ENCODE measurements around the gene HDAC6.

The HDAC6 gene

DNA sequence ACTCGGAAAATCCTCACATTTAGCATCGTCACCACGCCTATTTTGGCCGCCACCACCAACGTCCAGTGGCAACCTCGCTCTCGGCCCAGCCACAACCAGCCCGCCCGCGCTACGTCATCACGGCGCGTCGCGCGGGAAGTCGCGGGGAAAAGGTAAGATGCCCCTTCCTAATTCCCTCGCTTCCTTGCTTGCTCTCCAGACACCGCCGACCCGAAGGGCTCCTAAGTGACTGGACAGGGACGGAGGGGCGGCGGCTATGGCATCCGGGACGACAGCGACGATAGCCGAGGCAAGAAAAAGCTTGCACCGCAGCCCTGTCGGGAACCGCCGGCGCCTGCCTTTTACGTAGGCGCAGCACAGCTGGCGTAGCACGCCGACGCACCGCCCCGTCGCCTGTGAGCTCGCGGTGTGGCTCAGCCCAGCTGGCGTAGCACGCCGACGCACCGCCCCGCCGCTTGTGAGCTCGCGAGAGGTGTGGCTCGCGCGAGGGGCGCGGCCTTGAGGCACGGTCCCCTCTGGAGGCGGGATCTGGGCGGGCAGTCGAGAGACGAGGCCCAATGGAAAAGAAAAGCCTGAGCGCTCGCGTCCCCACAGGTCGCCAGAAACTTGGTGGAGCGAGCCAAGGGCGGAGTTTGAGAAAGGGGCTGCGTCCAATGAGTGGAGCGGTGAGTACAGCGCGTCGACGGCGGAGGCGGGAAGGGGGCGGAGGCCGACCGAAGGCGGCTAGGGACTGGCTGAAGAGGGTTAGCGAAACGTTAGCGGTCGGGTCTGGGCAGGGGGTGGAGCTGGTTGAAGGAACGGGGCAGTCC lies at the start of gene HDAC6:
Gene HDAC6, plus strand, starts transcription at position 788 of the 809 bp plus-strand sequence. CDS start 626 bp downstream, outside the sequence.
- peak; percentile 96 for DNase-seq

DNA sequence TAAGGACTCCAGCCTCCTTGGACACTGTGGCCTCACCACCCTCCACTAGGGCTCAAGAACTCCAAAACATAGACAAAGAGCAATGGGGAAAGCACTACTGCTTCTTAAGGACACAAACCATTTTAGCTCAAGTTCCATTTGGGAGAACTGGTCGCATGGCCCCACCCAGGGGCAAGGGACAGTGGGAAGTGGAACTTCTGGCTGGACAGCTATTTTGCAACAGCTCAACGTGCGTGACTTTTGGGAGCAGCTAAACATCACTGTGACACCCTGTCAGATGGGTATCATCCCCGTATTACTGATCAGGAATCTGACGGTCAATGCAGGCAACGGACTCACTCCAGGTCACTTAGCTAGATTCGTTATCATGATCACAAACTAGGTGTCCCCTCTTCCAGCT lies 49.4 kb upstream of the HDAC6 start:
- no peak for DNase-seq

DNA sequence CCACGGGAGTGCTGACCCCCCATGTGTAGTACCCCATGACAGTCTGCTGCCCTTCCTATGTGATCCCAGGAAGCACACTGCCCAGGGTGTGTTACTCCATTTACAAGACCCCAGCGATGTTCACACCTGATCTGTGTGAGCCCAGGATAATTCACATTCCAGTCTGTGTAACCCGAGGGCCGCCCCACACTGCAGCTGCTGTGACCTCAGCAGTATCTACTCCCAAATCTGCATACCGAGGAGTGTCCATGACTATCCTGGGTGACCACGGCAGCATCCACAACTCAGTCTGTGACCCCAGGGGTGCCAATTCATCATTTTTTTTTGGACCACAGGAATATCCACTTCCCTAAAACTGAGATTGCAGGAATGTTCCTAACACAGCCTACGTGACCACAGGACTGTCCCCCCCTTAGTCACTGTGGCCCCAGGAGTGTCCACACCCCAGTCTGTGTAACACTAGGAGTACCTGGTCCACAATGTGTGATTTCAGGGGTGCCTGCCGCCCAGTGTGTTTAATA lies 48.1 kb upstream of the HDAC6 start:
- no peak for DNase-seq

DNA sequence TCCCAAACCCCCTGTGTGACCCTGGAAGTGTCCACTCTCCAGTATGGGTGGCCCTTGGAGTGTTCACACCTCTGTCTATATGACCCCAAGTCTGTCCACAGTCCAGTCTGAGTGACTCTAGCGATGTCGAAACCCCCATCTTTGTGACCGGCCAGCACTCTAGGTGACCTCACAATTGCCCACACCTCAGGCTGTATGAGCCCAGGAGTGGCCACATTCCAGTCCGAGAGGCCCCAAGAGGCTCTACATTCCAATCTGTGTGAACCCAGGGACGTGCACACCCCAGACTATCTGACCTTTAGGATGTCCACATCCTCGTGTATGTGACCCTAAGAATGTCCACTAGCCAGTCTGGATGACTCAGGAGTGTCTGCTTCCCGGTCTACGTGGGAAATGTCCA lies 47.6 kb upstream of the HDAC6 start:
- DNase-seq, result no peak

DNA sequence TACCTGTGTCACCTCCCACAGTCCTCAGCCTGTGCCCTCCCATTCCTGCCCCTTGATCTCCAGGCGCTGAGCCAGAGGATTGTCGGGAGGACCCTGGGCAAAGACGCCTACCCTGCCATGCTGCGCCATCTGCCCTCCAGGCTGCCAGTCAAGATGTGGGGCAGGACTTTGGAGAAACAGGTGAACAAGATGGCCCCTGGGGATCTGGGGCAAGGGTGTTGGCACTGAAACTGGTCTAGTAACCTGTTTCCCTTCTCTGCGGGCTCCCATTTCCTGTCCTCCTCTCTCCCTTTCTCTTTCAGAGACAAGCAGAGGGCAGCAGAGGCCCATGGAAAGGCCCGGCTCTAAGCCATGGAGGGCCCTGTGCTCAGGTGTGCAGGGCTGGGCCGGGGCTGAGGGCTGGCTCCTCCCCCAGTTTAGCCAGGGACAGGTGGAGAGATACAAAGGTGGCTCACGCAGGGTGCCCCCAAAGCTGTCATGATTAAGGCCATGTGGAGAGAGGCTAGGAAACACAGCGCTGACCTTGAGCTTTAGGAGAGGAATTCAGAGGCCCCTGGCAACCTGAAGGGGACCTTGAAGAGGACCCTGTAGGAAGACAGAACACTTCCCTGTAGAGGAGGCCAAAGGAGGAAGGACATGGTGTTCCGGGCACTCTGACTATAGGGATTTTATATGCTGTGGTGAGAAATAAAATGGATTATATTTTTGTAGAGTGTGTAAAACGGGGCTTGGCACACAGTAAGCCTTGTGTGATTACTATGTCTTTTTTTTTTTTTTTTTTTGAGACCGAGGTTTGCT lies 40.0 kb upstream of the HDAC6 start, which contains the start of gene GLOD5:
Gene GLOD5, plus strand, starts transcription at position 74 of the 798 bp plus-strand sequence. Its CDS starts 44 bp downstream, at position 118.
- peak; percentile 2 for DNase-seq

DNA sequence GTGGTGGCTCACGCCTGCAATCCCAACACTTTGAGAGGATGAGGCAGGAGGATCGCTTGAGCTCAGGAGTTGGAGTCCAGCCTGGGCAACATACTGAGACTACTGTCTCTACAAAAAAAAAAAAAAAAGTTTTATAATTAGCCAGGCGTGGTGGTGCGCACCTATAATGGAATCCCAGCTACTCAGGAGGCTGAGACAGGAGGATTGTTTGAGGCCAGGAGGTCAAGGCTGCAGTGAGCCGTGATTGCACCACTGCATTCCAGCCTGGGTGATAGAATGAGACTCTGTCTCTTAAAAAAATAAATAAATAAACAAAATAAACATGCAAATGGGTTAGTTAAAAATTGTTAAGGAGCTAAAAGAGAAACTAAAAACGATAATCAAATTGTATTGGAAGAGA lies 32.6 kb upstream of the HDAC6 start:
- DNase-seq, result no peak

DNA sequence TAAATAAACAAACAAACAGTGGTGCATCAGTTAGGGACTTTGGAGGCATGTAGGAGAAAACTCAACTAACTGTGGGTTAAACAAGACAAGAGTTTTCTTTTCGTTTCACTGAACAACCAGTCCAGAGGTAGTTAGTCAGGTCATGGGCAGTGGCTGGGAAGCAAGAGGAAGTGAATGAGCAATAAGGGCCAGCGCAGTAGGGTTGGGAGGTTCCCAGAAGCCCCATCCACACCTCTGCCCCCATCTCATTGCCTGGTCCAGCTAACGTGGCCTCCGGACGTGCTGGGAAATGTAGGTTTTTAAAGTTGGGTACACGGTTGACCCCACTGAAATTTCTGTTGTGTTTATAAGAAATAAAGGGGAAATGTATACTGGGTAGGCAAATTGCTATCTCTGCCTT lies 31.6 kb upstream of the HDAC6 start:
- no peak for DNase-seq

DNA sequence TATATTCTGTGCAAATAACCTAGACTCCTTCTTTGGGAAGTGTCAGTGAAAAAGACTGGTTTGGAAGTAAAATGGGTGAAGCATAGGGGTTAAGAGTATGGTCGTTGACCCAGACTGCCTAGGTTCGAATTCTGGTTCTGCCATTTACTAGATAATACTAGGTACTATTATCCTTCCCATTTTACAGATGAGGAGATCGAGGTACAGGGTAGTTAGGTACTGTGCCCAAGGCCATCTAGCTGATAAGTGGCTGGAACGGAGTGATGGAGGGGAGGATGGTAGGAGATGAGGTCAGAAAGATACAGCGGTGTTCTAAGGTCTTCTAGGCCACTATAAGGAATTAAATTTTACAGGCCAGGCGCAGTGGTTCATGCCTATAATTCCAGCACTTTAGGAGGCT lies 29.3 kb upstream of the HDAC6 start:
- DNase-seq, result no peak

DNA sequence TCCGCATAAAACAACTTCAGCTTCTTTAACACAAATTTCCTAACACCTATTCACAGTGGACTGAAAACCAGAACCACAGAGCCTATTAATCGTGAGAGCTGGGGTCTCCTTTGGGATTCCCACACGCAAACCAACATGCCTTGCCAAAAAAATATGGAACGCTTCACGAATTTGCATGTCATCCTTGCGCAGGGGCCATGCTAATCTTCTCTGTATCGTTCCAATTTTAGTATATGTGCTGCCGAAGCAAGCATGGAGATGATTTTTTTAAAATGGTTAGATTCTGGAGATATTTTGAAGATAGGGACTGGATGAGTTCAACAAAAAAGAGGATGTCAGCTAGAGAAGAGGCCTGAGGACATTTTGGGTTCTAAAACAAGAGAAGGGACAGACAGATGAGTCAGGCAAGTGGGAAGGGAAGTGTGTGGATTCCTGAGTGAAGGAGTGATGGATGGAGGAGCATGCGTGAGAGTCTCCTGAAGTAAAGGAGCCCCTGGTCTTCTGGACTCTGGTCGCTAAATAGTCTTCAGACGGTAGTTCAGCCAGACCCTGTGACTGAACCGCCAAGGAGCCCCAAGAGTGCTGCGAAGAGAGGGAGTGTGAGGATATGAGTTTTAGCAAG lies 24.9 kb upstream of the HDAC6 start:
- no peak for DNase-seq

DNA sequence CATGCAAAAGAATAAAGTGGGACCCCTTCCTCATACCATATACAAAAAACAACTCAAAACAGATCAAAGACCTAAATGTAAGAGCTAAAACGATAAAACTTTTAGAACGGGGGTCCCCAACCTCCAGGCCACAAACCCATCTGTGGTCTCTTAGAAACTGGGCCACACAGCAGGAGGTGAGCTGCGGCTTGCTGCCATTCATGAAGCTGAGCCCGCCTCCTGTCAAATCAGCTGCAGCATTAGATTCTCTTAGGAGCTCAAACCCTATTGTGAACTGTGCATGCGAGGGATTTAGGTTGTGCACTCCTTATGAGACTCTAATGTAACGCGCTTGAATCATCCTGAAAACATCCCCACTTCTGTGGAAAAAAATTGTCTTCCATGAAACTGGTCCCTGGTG lies 22.5 kb upstream of the HDAC6 start:
- DNase-seq, result no peak

DNA sequence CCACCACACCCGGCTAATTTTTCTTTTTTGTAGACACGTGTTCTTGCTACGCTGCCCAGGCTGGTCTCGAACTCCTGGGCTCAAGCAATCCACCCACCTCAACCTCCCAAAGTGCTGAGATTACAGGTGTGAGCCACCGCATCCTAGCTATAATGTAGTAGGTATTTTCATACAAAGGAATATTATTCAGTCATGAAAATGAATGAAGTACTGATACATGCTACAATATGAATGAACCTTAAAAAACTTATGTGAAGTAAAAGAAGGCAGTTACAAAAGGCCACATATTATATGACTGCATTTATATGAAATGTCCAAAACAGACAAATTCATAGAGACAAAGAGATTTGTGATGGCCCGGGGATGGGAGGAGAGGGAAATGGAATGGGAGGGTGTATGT lies 20.2 kb upstream of the HDAC6 start:
- no peak for DNase-seq

DNA sequence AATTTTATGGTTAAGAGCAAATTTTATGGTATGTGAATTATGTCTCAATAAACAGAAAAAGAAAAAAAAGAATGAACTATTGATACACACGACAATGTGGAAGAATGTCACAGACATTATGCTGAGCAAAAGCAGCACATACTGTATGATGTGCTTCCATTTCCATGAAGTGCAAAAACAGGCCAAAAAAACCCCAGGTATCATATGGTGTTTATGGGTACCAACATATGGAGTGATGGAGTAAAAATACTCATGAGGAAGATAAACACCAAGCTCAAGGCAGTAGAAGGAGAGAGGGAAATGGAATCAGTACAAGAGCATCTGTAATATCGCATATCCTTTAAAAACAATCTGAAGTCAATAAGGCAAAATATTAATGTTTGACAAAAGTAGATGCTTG lies 19.7 kb upstream of the HDAC6 start:
- no peak for DNase-seq

DNA sequence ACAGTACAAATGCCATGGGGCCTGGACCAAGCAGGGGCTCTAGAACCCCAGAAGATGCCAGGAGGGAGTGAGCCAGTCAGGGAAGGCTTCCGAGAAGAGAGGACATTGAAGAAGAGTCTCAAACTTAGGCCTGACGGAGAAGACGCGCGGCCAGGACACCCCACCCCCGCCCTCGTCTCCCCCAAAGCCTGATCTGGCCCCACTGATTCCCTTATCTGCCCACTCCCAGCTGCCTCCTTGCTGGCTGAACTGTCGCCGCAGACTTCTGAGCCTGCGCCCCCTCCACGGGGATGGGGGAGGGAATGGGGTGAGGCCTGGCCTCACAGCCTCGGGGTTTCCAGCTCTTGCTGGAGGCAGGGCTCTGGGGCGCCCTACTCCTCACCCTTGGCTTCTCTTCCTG lies 19.1 kb upstream of the HDAC6 start:
- no peak for DNase-seq

DNA sequence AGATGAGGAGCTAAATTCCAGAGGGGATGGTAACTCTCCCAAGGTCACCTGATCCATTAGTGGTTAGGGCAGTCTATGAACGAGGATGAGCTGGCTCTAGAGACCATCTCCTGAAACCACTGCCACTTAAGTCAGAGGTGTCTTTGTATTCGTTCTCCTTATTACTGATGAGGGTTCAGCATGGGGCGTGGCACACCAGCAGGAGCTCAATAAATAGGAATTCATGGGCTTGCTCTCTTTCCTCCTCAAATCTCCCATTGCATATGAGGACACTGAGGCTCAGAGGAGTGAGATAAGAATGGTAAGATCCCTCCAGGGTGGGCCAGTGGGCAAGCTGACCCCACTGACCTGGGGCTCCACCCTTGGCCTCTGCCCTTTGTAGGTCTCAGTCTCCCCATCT lies 17.1 kb upstream of the HDAC6 start:
- DNase-seq, result no peak

DNA sequence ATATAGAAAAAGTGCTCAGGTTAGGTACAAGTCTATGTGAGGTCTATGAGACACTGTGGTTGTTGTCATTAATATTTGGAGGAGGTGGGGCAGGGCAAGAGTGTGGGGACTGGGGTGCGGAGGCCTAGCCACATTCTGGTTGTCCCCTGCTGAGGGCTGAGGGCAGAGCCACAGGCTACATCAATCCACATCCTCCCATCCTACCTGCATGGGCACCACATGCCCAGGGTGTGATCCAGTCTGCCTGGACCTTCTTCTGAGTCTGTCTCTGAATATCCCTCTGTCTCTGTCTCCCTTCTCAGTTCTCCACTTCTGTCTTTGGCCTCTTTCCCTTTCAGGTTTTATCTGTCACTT lies 16.7 kb upstream of the HDAC6 start:
- DNase-seq, result no peak

DNA sequence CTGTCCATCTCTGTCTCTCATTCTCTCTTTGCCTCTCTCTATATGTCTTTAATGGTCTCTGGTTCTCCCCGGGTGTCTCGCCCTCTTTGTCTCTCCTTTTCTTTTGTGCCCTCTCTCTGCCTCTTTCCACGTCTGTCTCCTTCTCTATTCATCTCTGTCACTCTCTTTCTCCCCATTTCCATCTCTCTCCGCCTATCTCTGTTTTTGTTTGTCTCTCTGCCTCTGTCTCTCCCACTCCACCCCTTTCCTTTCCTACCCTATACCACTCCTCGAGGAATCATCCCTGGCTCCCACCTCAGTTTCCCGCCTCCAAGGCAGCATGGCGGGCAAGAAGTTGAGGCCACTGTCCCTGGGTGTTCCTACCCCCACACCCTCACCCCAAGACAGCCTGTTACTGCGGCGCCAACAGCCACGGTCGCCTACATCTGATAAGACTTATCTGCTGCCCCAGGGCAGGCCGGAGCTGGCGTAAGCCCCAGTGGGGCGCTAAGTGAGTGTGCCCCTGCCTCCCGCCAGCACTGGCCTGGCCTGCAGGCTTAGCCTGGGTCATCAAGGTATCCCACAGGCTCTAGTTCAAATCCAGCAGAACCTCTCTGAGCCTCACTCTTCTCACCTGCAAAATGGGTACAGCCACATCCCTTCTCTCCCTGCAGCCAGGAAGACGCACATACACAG lies 16.2 kb upstream of the HDAC6 start:
- DNase-seq, result no peak

DNA sequence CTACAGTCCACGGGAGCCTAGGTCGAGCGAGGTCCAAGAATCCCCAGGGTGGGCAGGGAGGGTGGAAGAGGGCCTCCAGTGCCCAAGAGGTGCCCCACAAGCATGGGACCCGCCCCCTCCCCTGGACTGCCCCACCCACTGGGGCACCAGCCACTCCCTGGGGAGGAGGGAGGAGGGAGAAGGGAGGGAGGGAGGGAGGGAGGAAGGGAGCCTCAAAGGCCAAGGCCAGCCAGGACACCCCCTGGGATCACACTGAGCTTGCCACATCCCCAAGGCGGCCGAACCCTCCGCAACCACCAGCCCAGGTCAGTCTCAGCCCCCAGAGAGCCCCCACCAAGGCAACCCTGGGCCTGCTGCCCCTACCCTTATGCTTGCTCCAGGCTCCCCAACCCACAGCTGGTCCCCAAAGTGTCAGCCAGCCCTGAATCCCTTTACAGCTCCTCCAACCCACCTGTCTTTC lies 15.5 kb upstream of the HDAC6 start, which contains the start of gene GATA1:
Gene GATA1, plus strand, starts transcription at position 250 of the 460 bp plus-strand sequence. CDS start 4,520 bp downstream, outside the sequence.
- DNase-seq, result no peak

DNA sequence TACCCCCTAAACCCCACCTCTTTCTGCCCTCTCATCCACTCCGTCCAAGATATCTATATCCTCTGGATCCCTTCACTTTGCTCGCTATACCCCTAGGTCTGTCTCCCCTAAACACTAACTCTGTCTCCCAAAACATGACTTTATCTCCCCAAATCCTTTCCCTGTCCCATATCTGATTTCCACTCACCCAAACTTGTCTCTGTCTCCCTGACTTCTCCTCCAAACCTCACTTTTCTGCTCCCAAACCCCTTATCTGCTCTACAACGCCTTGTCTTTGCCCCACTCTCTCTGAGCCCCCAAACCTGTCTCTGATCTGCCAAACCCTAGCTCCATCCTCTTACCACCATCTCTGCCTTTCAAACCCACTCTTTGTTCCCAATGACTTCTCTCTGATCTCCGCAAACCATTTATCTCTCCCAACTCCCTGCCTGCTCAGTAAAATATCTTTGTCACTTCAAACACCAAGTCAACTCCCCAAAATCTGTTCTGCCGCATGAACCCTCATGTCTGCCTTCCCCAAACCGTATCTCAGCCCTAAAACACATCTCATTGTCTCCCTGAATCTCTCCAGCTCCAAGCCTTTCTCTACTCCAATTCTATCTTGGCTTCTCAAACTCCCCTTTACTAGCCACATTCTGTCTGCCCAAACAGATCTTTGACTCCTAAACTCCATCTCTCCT lies 14.9 kb upstream of the HDAC6 start:
- DNase-seq, result no peak

DNA sequence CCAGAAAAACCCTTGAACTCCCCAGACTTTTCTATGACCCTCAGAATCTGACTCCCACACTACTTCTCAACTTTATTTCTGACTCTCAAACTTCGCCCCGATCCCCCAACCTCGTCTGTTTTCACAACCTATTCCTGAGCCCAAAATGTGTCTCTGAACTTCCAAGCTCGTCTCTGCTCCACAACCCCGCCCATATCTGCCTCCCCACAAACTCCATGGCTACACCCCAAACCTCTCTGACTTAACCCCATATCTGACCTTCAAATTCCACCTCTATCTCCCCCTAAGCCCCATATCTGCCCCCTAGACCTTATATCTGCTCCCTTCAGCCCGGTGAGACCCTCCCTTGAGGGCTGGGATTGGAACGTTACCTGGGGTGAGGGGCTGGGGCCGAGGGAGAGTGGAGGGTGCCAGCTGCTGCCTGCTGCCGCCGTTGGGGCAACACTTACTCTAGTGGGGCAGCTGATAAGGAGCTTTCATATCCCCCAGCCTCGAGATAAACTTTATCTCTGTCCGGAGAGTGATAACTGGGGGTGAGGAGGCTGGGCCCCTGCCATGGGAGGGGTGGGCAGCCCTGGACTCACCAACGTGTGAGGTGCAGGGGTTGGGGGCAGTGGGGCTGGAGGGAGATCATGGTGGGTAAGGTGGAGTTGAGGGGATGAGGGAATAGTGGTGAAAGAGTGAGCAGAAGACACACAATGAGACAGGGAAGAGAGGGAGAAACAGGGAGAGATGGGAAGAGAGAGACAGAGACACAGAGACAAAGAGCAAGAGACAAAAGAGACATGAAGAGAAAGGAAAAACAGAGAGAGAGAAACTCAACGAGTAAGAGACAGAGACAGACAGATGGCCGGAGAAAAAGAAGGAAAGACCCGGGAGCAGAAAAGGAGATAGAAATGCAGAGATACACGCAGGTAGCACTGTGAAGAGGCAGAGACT lies 14.1 kb upstream of the HDAC6 start:
- no peak for DNase-seq

DNA sequence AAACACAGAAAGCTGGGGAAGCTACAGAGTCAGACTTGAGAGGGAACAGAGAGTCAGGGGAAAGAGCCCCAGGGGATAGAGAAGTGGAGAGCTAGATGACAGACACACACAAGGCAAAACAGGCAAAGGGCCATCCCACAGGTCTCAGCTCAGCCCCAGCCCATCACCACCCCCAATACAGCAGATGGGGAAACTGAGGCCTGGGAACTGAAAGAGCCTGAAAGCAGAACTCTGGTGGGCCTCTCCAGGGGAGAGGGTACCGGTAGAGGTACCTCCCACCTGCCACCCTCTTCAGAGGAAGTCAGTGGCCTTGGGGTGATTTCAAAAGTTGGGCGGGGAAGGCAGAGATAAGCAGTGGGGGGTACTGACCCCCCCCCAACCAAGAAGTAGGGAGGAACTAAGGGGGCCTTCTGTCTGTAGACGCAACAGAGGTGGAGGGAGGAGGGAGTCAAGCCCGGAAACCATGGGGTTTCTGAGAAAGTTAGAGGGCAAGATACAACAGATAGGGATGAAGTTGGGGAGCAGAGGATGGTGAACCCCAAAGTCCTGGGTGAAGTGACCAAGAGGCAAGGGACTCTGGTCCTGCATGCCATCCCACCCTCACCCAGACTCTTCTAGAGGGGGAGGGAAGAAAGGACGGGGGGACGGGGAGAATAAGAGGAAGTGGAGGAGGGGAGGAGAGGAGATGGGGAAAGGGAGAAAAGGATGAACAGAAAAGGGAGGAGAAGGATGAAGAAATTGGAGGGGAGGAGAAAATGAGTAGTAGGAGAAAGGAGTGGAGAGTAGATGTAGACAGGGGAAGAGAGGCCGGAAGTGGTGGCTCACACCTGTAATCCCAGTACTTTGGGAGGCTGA lies 12.3 kb upstream of the HDAC6 start:
- DNase-seq, result no peak
